Epithelial cell of umbilical artery (primary cell): Measurements from ENCODE around the gene TNFSF11. TPM values are rescaled to one million over a fixed set of nuclear protein-coding genes. Genes with fewer than 3 reads are reported as not detected.

Experiments used
- total RNA-seq: library from RNA; depleted of rRNA; stranded (reverse); fragments of >200 nt; gene quantifications from 2 replicates; pipeline ENCODE4 v1.2.3, GENCODE V29; 2014

Gene TNFSF11, protein sequence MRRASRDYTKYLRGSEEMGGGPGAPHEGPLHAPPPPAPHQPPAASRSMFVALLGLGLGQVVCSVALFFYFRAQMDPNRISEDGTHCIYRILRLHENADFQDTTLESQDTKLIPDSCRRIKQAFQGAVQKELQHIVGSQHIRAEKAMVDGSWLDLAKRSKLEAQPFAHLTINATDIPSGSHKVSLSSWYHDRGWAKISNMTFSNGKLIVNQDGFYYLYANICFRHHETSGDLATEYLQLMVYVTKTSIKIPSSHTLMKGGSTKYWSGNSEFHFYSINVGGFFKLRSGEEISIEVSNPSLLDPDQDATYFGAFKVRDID
- total RNA-seq = not detected in 2 replicates

DNA sequence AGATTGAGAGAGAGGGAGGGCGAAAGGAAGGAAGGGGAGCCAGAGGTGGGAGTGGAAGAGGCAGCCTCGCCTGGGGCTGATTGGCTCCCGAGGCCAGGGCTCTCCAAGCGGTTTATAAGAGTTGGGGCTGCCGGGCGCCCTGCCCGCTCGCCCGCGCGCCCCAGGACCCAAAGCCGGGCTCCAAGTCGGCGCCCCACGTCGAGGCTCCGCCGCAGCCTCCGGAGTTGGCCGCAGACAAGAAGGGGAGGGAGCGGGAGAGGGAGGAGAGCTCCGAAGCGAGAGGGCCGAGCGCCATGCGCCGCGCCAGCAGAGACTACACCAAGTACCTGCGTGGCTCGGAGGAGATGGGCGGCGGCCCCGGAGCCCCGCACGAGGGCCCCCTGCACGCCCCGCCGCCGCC, at the start of gene TNFSF11:
Gene TNFSF11, plus strand, starts transcription at position 142 of the 400 bp plus-strand sequence. Its CDS starts 152 bp downstream, at position 294.

Other genes with a start within 250 kb of the TNFSF11 start
- gene FAM216B, start 207.4 kb downstream of the TNFSF11 start, total RNA-seq = not detected in 2 replicates